GM12873 (cell line): ENCODE data around the gene TAF3.

Source experiments
- CTCF ChIP-seq: IDR thresholded peaks from 2 replicates; pipeline ENCODE4 v1.5.1; 2012; ENCODE audit warnings: low read depth, mild to moderate bottlenecking, moderate library complexity, low read length, control low read depth; ENCODE audit not compliant: insufficient read depth; ENCODE audit errors: missing control alignments

Gene TAF3

GRCh38 chr10:7857262-7857661, 39.0 kb downstream of the TAF3 start:
- TF ChIP-seq CTCF: no peak

DNA sequence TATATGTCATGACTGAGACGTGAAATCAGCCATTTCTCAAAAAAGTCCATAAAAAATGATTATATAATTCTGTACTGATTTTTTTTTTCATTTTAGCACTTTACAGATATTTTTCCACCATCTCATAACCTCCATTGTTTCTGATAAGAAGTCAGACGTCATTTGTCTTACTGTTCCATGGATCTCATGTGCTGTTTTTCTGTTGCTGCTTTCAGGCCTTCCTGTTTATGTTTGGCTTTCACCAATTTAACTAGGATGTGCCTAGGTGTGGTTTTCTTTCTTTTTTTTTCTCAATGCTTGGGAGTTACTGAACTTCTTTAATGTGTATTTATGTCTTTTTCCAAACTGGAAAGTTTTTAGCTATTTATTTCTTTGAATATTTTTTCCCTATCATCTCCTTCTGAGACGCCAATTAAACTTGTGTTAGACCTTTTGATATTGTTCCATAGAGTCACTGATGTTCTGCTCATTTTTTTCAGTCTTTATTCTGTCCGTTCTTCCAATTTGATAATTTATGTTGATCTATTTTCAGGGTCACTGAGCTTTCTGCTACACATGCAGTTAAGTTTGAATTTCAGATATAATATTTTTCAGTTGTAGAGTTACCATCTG, 43.3 kb downstream of the TAF3 start:
- TF ChIP-seq CTCF: no peak

DNA sequence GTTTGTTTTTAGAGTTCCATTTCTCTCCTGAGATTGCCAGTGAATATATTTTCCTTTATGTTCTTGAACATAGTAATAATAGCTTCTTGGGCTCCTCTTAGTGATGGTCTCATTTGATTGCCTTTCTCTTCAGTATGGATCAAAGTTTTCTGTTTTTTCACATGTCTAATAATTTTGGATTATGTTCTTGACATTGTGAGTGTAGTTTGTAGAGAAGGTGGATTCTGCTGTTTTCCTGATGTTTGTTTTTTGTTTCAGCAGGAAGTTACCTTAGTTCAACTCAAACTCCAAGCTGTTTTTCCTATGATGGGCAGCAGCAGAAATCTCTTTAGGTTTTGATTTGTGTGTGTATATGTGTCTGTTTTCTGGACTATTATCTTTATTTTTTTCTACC, 43.8 kb downstream of the TAF3 start:
- TF ChIP-seq CTCF: no peak

DNA sequence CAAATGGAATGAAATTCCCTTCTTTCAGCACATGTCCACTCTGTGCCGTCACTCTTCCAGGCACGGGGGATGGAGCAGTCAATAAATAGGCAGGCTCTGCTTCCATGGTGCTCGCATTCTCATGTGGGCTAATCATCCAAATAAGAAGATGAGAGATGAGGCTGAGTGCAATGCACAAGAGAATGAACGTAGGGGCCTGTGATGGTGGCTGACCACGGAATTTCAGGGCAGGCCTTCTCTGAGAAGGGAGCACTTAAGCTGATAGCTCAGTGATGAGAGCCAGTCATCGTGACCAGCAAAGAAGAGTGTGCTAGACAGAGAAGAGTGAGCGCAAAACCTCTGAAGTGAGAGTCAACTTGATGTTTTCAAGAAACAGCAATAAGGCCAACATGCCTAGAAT, 47.9 kb downstream of the TAF3 start:
- no peak for TF ChIP-seq CTCF

DNA sequence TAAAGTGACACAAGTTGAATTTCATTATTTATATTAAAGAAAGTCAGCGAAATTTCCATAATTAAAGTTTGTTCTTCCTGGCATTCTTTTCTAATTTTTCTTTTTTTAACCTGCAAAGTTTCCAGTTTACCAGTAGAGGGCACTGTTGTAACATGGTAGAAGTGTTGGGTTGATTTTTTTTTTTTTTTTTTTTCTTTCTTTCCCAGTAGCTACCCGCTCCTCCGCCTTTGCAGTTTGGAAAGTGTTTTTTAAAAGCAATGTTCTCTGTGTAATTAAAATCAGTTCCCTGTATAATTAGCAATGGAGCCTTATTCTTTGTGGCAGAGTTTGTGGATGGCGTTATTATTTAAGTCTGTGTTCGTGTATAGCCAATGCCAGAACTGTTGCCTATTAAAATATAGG, 53.7 kb downstream of the TAF3 start:
- peak; percentile 55 for TF ChIP-seq CTCF

GRCh38 chr10:7874864-7875263, 56.6 kb downstream of the TAF3 start:
- no peak for TF ChIP-seq CTCF

DNA sequence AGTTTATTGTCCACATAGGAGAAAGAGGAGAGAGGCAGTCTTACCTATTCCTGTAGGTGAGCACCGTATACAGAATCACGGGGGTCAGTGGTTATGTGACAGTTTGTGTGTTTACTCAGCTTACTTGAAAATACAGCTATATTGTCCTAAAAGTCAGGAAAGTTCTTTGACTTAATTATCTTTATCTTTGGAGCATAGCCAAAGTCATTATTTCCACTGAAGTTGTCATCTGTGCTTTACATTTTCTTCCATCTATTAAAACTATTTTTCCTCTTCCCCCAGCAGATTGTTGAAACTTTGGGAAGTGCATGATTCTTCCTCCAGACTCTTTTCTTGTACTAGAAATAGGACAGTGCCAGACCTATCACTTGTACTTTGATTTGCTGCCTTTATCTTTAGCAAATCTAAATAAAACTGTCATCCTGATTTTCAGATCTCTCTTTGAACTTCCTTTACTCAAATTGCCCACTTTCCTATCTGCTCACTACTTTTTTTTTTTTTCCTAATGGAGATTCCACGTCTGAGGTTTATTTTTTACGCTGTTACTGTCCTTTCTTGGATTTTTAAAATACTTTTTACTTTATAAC, 58.3 kb downstream of the TAF3 start:
- TF ChIP-seq CTCF: no peak
